HEK293 (cell line): ENCODE measurements around the gene F11.

Experiments used
- CTCF ChIA-PET: fragments of 350-600 bp; formaldehyde crosslinking; extraction: SDS; loops from one replicate; lab custom pipeline; 2021; ENCODE audit warnings: antibody characterized with exemption; lab: Yijun Ruan, JAX
- POLR2A ChIA-PET: fragments of 300-600 bp; formaldehyde crosslinking; extraction: SDS; loops from one replicate; lab custom pipeline; 2020; ENCODE audit warnings: antibody characterized with exemption, inconsistent platforms; lab: Yijun Ruan, JAX
- H3K27ac ChIP-seq: fragments of 200-500 bp; sonication (Bioruptor generic); 2 replicates; pipeline ENCODE4 v1.5.1; 2014; ENCODE audit warnings: low read depth, low read length, control low read depth, inconsistent platforms; ENCODE audit errors: extremely low read depth
- H3K36me3 ChIP-seq, 2 experiments: fragments of 200-500 bp in 1 of 2; sonication (Bioruptor generic) in 1 of 2; 1 replicate in 1 of 2; 2 replicates in 1 of 2; pipeline ENCODE4 v1.5.1; 2014 to 2017; ENCODE audit warnings: inconsistent platforms in 2 of 2, low read length in 2 of 2; ENCODE audit not compliant: control insufficient read depth in 2 of 2, insufficient read depth in 1 of 2
- H3K4me1 ChIP-seq: fragments of 200-500 bp; sonication (Bioruptor generic); 2 replicates; pipeline ENCODE4 v1.5.1; 2014; ENCODE audit warnings: mild to moderate bottlenecking, low read length, inconsistent platforms; ENCODE audit not compliant: control insufficient read depth, insufficient read depth
- H3K4me3 ChIP-seq: 2 replicates; pipeline ENCODE4 v1.5.1; 2011; ENCODE audit warnings: low read depth, mild to moderate bottlenecking, control low read depth, low read length, moderate library complexity
- H3K9me3 ChIP-seq: fragments of 200-500 bp; sonication (Bioruptor generic); 2 replicates; pipeline ENCODE4 v1.5.1; 2014; ENCODE audit warnings: low read depth, low read length, inconsistent platforms; ENCODE audit not compliant: control insufficient read depth, insufficient read depth
- FEZF1 ChIP-seq: fragments of 450-650 bp; formaldehyde crosslinking; IDR thresholded peaks from 2 replicates; pipeline ENCODE4 v1.5.1; 2016; ENCODE audit warnings: missing biosample characterization, missing genetic modification characterization
- HOXC10 ChIP-seq: sonication (generic); formaldehyde crosslinking; IDR thresholded peaks from 2 replicates; pipeline ENCODE4 v1.8.1; 2023; ENCODE audit warnings: mild to moderate bottlenecking, missing genetic modification reagents
- HOXD13 ChIP-seq: sonication (generic); formaldehyde crosslinking; IDR thresholded peaks from 2 replicates; pipeline ENCODE4 v1.8.0; 2022; ENCODE audit warnings: missing genetic modification reagents, borderline replicate concordance
- KLF1 ChIP-seq: fragments of 450-650 bp; formaldehyde crosslinking; IDR thresholded peaks from 2 replicates; pipeline ENCODE4 v1.5.1; 2016; ENCODE audit warnings: missing biosample characterization, missing genetic modification characterization
- SP3 ChIP-seq: fragments of 450-650 bp; formaldehyde crosslinking; IDR thresholded peaks from 2 replicates; pipeline ENCODE4 v1.5.1; 2016; ENCODE audit warnings: missing biosample characterization, missing genetic modification characterization
- SP7 ChIP-seq: fragments of 450-650 bp; formaldehyde crosslinking; IDR thresholded peaks from 2 replicates; pipeline ENCODE4 v1.5.1; 2016; ENCODE audit warnings: missing biosample characterization, missing genetic modification characterization
- YY1 ChIP-seq: fragments of 450-650 bp; formaldehyde crosslinking; IDR thresholded peaks from 2 replicates; pipeline ENCODE4 v1.5.1; 2018; ENCODE audit warnings: missing biosample characterization, missing genetic modification characterization
- ZBTB1 ChIP-seq: fragments of 450-650 bp; formaldehyde crosslinking; IDR thresholded peaks from 2 replicates; pipeline ENCODE4 v1.5.1; 2016; ENCODE audit warnings: missing biosample characterization, missing genetic modification characterization
- ZBTB8A ChIP-seq: fragments of 450-650 bp; formaldehyde crosslinking; IDR thresholded peaks from 2 replicates; pipeline ENCODE4 v1.5.1; 2016; ENCODE audit warnings: missing biosample characterization, missing genetic modification characterization
- ZEB2 ChIP-seq: fragments of 450-650 bp; formaldehyde crosslinking; IDR thresholded peaks from 2 replicates; pipeline ENCODE4 v1.5.1; 2016; ENCODE audit warnings: missing biosample characterization, missing genetic modification characterization
- ZNF169 ChIP-seq: fragments of 450-650 bp; formaldehyde crosslinking; IDR thresholded peaks from 2 replicates; pipeline ENCODE4 v1.5.1; 2016; ENCODE audit warnings: missing biosample characterization, missing genetic modification characterization
- ZNF335 ChIP-seq: fragments of 450-650 bp; formaldehyde crosslinking; conservative IDR thresholded peaks from 2 replicates; pipeline ENCODE4 v1.5.1; 2016; ENCODE audit warnings: missing biosample characterization, missing genetic modification characterization
- ZNF350 ChIP-seq: fragments of 450-650 bp; formaldehyde crosslinking; IDR thresholded peaks from 2 replicates; pipeline ENCODE4 v1.5.0; 2017; ENCODE audit warnings: missing biosample characterization, mild to moderate bottlenecking, missing genetic modification characterization
- ZNF37A ChIP-seq: fragments of 450-650 bp; IDR thresholded peaks from 2 replicates; pipeline ENCODE4 v1.5.1; 2018; ENCODE audit warnings: missing biosample characterization, missing genetic modification characterization
- ZNF423 ChIP-seq: fragments of 450-650 bp; formaldehyde crosslinking; IDR thresholded peaks from 2 replicates; pipeline ENCODE4 v1.5.1; 2016; ENCODE audit warnings: missing biosample characterization, missing genetic modification characterization
- ZNF48 ChIP-seq: fragments of 450-650 bp; formaldehyde crosslinking; IDR thresholded peaks from 2 replicates; pipeline ENCODE4 v1.5.1; 2016; ENCODE audit warnings: missing biosample characterization, missing genetic modification characterization
- ZNF548 ChIP-seq: fragments of 450-650 bp; formaldehyde crosslinking; IDR thresholded peaks from 2 replicates; pipeline ENCODE4 v1.5.1; 2016; ENCODE audit warnings: missing biosample characterization, missing genetic modification characterization
- ZNF660 ChIP-seq: fragments of 450-650 bp; IDR thresholded peaks from 2 replicates; pipeline ENCODE4 v1.5.1; 2018; ENCODE audit warnings: missing biosample characterization, mild to moderate bottlenecking, missing genetic modification characterization
- ZNF707 ChIP-seq: fragments of 450-650 bp; formaldehyde crosslinking; IDR thresholded peaks from 2 replicates; pipeline ENCODE4 v1.5.1; 2016; ENCODE audit warnings: missing biosample characterization, missing genetic modification characterization
- ZNF768 ChIP-seq: fragments of 450-650 bp; formaldehyde crosslinking; IDR thresholded peaks from 2 replicates; pipeline ENCODE4 v1.5.1; 2018; ENCODE audit warnings: missing biosample characterization, mild to moderate bottlenecking, missing genetic modification characterization
- ZNF776 ChIP-seq: fragments of 450-650 bp; formaldehyde crosslinking; IDR thresholded peaks from 2 replicates; pipeline ENCODE4 v1.5.0; 2017; ENCODE audit warnings: missing biosample characterization, missing genetic modification characterization, borderline replicate concordance
- ZNF792 ChIP-seq: fragments of 450-650 bp; formaldehyde crosslinking; IDR thresholded peaks from 2 replicates; pipeline ENCODE4 v1.5.1; 2016; ENCODE audit warnings: missing biosample characterization, missing genetic modification characterization
- ZSCAN30 ChIP-seq: fragments of 450-650 bp; IDR thresholded peaks from 2 replicates; pipeline ENCODE4 v1.5.1; 2018; ENCODE audit warnings: missing biosample characterization, mild to moderate bottlenecking, missing genetic modification characterization, moderate library complexity
- TF ChIP-seq, protein P1 (sequence below): fragments of 450-650 bp; formaldehyde crosslinking; IDR thresholded peaks from 2 replicates; pipeline ENCODE4 v1.5.1; 2016; ENCODE audit warnings: missing biosample characterization, missing genetic modification characterization
- TF ChIP-seq, protein P2 (sequence below): IDR thresholded peaks from 2 replicates; pipeline ENCODE4 v1.6.1; 2011; ENCODE audit warnings: mild to moderate bottlenecking, low read depth, low read length, borderline replicate concordance
- TF ChIP-seq, protein P3 (sequence below): fragments of 450-650 bp; IDR thresholded peaks from 2 replicates; pipeline ENCODE4 v1.5.1; 2018; ENCODE audit warnings: missing biosample characterization, mild to moderate bottlenecking, missing genetic modification characterization
- TF ChIP-seq, protein P4 (sequence below): fragments of 450-650 bp; formaldehyde crosslinking; IDR thresholded peaks from 2 replicates; pipeline ENCODE4 v1.5.1; 2016; ENCODE audit warnings: missing biosample characterization, missing genetic modification characterization
- TF ChIP-seq, protein P5 (sequence below): fragments of 450-650 bp; formaldehyde crosslinking; IDR thresholded peaks from 2 replicates; pipeline ENCODE4; 2016; ENCODE audit warnings: missing biosample characterization, missing genetic modification characterization
- TF ChIP-seq, protein P6 (sequence below): fragments of 450-650 bp; IDR thresholded peaks from 2 replicates; pipeline ENCODE4 v1.5.1; 2018; ENCODE audit warnings: missing biosample characterization, missing genetic modification characterization

Gene F11

DNA sequence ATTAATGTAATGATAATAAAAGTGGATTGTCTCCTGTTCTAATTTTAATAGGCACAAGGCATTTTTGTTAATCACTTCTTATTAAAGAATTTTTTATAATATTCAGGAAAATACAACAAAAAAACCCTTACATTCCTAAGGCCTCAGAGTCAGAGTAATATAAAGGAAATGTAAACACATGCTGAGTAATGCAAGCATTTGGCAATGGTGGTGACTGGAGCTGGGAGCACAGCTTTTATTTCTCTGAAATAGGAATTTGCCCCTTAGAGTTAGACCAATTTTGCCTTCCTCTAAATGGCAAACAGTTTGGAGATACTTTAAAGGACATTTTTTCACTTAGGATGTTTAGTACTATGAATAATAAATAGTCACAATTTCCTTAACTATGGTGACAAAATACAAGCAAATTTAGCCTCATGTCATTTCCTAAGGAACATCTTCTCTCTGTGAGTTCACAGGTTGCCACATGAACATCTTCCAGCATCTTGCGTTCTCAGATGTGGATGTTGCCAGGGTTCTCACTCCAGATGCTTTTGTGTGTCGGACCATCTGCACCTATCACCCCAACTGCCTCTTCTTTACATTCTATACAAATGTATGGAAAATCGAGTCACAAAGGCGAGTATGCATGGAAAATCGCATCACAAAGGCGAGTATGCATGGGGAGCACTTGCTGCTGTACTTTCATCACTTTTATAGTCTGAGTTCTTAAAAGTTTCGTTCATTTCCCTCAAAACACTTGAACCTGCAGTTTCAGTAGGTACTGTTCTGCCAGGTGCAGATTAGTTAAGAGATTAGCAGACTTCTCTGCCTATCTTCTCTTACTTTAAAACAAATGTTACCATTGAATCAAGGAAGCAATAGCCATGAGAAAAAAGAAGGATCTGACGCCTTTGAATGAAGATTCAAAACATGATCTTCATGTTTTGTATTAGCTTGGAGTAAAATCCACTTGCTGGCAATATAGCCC, 15.9 kb upstream of the F11 start:
- Histone ChIP-seq H3K36me3 (no peaks in the 10 kb centered on the region), H3K9me3 (no peaks in the 10 kb centered on the region), H3K4me3 (no peak overlapping the region), H3K4me1 (no peaks in the 10 kb centered on the region), H3K27ac (no peak overlapping the region)
- TF ChIP-seq YY1 (tag by site-specific recombination) = no peak
- no peak for TF ChIP-seq ZNF660 (tag by site-specific recombination)
- no peak for TF ChIP-seq ZSCAN30 (tag by site-specific recombination)
- TF ChIP-seq, protein P1, sequence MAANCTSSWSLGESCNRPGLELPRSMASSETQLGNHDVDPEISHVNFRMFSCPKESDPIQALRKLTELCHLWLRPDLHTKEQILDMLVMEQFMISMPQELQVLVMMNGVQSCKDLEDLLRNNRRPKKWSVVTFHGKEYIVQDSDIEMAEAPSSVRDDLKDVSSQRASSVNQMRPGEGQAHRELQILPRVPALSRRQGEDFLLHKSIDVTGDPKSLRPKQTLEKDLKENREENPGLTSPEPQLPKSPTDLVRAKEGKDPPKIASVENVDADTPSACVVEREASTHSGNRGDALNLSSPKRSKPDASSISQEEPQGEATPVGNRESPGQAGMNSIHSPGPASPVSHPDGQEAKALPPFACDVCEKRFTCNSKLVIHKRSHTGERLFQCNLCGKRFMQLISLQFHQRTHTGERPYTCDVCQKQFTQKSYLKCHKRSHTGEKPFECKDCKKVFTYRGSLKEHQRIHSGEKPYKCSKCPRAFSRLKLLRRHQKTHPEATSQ = no peak
- no peak for TF ChIP-seq ZBTB1 (tag by site-specific recombination)
- TF ChIP-seq ZNF776 (tag by site-specific recombination) = no peak
- TF ChIP-seq KLF1 (tag by site-specific recombination) = no peak
- TF ChIP-seq, protein P2, sequence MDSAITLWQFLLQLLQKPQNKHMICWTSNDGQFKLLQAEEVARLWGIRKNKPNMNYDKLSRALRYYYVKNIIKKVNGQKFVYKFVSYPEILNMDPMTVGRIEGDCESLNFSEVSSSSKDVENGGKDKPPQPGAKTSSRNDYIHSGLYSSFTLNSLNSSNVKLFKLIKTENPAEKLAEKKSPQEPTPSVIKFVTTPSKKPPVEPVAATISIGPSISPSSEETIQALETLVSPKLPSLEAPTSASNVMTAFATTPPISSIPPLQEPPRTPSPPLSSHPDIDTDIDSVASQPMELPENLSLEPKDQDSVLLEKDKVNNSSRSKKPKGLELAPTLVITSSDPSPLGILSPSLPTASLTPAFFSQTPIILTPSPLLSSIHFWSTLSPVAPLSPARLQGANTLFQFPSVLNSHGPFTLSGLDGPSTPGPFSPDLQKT = no peak
- TF ChIP-seq, protein P3, sequence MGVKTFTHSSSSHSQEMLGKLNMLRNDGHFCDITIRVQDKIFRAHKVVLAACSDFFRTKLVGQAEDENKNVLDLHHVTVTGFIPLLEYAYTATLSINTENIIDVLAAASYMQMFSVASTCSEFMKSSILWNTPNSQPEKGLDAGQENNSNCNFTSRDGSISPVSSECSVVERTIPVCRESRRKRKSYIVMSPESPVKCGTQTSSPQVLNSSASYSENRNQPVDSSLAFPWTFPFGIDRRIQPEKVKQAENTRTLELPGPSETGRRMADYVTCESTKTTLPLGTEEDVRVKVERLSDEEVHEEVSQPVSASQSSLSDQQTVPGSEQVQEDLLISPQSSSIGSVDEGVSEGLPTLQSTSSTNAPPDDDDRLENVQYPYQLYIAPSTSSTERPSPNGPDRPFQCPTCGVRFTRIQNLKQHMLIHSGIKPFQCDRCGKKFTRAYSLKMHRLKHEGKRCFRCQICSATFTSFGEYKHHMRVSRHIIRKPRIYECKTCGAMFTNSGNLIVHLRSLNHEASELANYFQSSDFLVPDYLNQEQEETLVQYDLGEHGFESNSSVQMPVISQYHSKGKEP (tag by site-specific recombination) = no peak
- TF ChIP-seq FEZF1 (tag by site-specific recombination) = no peak
- TF ChIP-seq ZBTB8A (tag by site-specific recombination) = no peak
- TF ChIP-seq ZNF335 = no peak
- TF ChIP-seq SP7 (tag by site-specific recombination) = no peak
- no peak for TF ChIP-seq HOXD13 (CRISPR knock-in tag)
- ChIA-PET POLR2A (no interaction called here), CTCF (no interaction called here)

DNA sequence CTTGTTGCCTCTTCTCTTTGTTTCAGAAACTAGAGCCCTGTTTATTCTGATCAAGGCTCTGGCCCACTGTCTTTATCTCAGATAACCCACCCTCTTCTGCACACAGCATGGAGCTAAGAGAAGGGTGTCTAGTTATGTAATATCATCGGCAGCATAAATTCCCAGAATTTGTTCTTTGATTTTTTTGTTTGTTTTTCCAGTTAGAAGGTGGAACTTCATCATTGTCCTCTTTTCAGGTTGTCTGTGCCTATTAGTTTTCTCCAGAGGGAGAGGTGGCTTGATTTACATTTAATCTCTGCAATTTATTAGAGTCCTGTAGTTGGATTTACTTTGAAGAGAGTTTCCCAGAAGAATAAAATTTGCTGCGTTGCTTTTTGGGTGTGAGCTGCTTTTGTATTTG, 15.2 kb upstream of the F11 start:
- H3K9me3 ChIP-seq = no peaks in the 10 kb centered on the region
- H3K36me3 ChIP-seq = no peaks in the 10 kb centered on the region
- ChIA-PET CTCF (no interaction called here), POLR2A (no interaction called here)
- H3K27ac ChIP-seq = no peak overlapping the region
- H3K4me1 ChIP-seq = no peaks in the 10 kb centered on the region
- H3K4me3 ChIP-seq = no peak overlapping the region
- TF ChIP-seq ZNF350 (tag by site-specific recombination) (no peak), ZNF792 (tag by site-specific recombination) (no peak), ZEB2 (tag by site-specific recombination) (no peak), ZNF37A (tag by site-specific recombination) (no peak), SP3 (tag by site-specific recombination) (no peak), ZNF48 (tag by site-specific recombination) (no peak), ZNF169 (tag by site-specific recombination) (no peak), ZNF423 (tag by site-specific recombination) (no peak), SP7 (tag by site-specific recombination) (no peak), ZNF768 (tag by site-specific recombination) (no peak), ZNF548 (tag by site-specific recombination) (no peak), ZNF707 (tag by site-specific recombination) (no peak), HOXC10 (CRISPR knock-in tag) (no peak)
- TF ChIP-seq, protein P4, sequence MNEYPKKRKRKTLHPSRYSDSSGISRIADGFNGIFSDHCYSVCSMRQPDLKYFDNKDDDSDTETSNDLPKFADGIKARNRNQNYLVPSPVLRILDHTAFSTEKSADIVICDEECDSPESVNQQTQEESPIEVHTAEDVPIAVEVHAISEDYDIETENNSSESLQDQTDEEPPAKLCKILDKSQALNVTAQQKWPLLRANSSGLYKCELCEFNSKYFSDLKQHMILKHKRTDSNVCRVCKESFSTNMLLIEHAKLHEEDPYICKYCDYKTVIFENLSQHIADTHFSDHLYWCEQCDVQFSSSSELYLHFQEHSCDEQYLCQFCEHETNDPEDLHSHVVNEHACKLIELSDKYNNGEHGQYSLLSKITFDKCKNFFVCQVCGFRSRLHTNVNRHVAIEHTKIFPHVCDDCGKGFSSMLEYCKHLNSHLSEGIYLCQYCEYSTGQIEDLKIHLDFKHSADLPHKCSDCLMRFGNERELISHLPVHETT (tag by site-specific recombination) = no peak
- TF ChIP-seq, protein P5, sequence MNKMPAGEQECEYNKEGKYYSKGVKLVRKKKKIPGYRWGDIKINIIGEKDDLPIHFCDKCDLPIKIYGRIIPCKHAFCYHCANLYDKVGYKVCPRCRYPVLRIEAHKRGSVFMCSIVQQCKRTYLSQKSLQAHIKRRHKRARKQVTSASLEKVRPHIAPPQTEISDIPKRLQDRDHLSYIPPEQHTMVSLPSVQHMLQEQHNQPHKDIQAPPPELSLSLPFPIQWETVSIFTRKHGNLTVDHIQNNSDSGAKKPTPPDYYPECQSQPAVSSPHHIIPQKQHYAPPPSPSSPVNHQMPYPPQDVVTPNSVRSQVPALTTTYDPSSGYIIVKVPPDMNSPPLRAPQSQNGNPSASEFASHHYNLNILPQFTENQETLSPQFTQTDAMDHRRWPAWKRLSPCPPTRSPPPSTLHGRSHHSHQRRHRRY (tag by site-specific recombination) = no peak
- TF ChIP-seq, protein P6, sequence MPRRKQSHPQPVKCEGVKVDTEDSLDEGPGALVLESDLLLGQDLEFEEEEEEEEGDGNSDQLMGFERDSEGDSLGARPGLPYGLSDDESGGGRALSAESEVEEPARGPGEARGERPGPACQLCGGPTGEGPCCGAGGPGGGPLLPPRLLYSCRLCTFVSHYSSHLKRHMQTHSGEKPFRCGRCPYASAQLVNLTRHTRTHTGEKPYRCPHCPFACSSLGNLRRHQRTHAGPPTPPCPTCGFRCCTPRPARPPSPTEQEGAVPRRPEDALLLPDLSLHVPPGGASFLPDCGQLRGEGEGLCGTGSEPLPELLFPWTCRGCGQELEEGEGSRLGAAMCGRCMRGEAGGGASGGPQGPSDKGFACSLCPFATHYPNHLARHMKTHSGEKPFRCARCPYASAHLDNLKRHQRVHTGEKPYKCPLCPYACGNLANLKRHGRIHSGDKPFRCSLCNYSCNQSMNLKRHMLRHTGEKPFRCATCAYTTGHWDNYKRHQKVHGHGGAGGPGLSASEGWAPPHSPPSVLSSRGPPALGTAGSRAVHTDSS (tag by site-specific recombination) = no peak
